Karpas-422 (cell line): Measurements from ENCODE around the gene FUT6. TPM values are rescaled to one million over a fixed set of nuclear protein-coding genes. Genes with fewer than 3 reads are reported as not detected.

Experiments
- DNase-seq: peaks from one replicate; pipeline ENCODE4 v3.0.0-alpha.2; 2015
- H2AFZ ChIP-seq: fragments of 200-600 bp; sonication (generic); 2 replicates; pipeline ENCODE4 v1.6.1; 2014; ENCODE audit warnings: antibody characterized with exemption, low read length, mixed read lengths
- H3K27ac ChIP-seq: fragments of 200-600 bp; sonication (generic); 2 replicates; pipeline ENCODE4 v1.5.1; 2014; ENCODE audit warnings: mild to moderate bottlenecking, low read length, moderate library complexity
- H3K27me3 ChIP-seq: fragments of 200-600 bp; sonication (generic); 2 replicates; pipeline ENCODE4 v1.6.1; 2014; ENCODE audit warnings: low read length, mixed read lengths
- H3K36me3 ChIP-seq: fragments of 200-600 bp; sonication (generic); 2 replicates; pipeline ENCODE4 v1.6.1; 2014; ENCODE audit warnings: low read length, mixed read lengths; ENCODE audit not compliant: insufficient read depth
- H3K4me1 ChIP-seq: fragments of 200-600 bp; sonication (generic); 2 replicates; pipeline ENCODE4 v1.6.1; 2014; ENCODE audit warnings: mild to moderate bottlenecking, low read length, mixed read lengths
- H3K4me2 ChIP-seq: fragments of 200-600 bp; sonication (generic); 2 replicates; pipeline ENCODE4 v1.6.1; 2014; ENCODE audit warnings: low read length, low read depth, mild to moderate bottlenecking; ENCODE audit not compliant: poor library complexity, severe bottlenecking
- H3K4me3 ChIP-seq: fragments of 200-600 bp; sonication (generic); 2 replicates; pipeline ENCODE4 v1.5.1; 2014; ENCODE audit warnings: mild to moderate bottlenecking, antibody characterized with exemption, low read length, mixed read lengths
- H3K79me2 ChIP-seq: fragments of 200-600 bp; sonication (generic); 2 replicates; pipeline ENCODE4 v1.6.1; 2014; ENCODE audit warnings: mild to moderate bottlenecking, low read length, mixed read lengths
- H3K9ac ChIP-seq: fragments of 200-600 bp; sonication (generic); 2 replicates; pipeline ENCODE4 v1.6.0; 2014; ENCODE audit warnings: low read length
- H3K9me2 ChIP-seq: fragments of 200-600 bp; sonication (generic), shearing (Covaris generic); replicated peaks from 2 replicates; pipeline ENCODE4 v1.6.0; 2014; ENCODE audit warnings: mild to moderate bottlenecking, low read length, moderate library complexity; ENCODE audit not compliant: insufficient read depth
- H3K9me3 ChIP-seq: fragments of 300-700, 200-600 bp; sonication (generic); 2 replicates; pipeline ENCODE4 v1.6.1; 2014; ENCODE audit warnings: low read length, mixed read lengths
- H4K20me1 ChIP-seq: fragments of 200-600 bp; sonication (generic); 2 replicates; pipeline ENCODE4 v1.6.1; 2014; ENCODE audit warnings: mild to moderate bottlenecking, antibody characterized with exemption, low read length, low read depth; ENCODE audit not compliant: insufficient read depth
- total RNA-seq: library from RNA; depleted of rRNA; stranded (reverse); fragments of >200 nt; shearing (Covaris generic); gene quantifications from 2 replicates; pipeline ENCODE4 v1.2.3, GENCODE V29; 2014; ENCODE audit warnings: low replicate concordance

Gene FUT6
- total RNA-seq, 1 experiment from 2014 or later: not detected

GRCh38 chr19:5817218-5817617 is 22.3 kb downstream of the FUT6 start:
- Histone ChIP-seq H3K4me2 (no peak overlapping the region), H3K9me2 (no peaks in the 10 kb centered on the region), H3K27ac (no peak overlapping the region), H3K79me2 (no peaks in the 10 kb centered on the region), H3K4me3 (no peak overlapping the region), H4K20me1 (no peaks in the 10 kb centered on the region), H2AFZ (no peak overlapping the region), H3K4me1 (peaks cover 6% of the 10 kb centered on the region), H3K36me3 (no peaks in the 10 kb centered on the region), H3K9me3 (no peaks in the 10 kb centered on the region), H3K27me3 (no peaks in the 10 kb centered on the region), H3K9ac (no peak overlapping the region)
- DNase-seq: no peak

DNA sequence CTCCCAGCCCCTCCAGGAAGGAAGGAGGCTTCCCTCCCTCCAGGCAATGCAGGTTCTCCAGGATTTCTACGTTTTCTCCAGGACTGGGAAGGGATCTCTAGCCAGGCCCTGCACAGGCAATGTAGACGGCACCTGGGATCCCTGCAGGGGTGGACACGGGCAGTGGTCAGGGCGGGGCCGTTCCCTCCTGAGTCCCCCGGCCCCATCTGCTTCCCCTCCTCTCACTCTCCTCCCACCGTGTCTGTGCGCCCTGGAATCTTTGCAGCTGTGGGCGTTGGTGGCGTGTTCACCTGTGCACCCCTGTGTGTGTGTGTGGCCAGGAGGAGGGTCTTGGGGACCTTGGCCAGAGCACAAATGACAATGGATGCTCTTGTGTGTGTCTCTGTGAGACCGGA is 24.7 kb downstream of the FUT6 start:
- no peaks in the 10 kb centered on the region for H4K20me1 ChIP-seq
- H3K36me3 ChIP-seq: no peaks in the 10 kb centered on the region
- H3K9ac ChIP-seq: no peak overlapping the region
- H2AFZ ChIP-seq: no peak overlapping the region
- H3K9me3 ChIP-seq: no peaks in the 10 kb centered on the region
- H3K79me2 ChIP-seq: no peaks in the 10 kb centered on the region
- no peak overlapping the region for H3K4me2 ChIP-seq
- H3K4me3 ChIP-seq: no peak overlapping the region
- H3K27me3 ChIP-seq: no peaks in the 10 kb centered on the region
- H3K27ac ChIP-seq: no peak overlapping the region
- no peaks in the 10 kb centered on the region for H3K9me2 ChIP-seq
- no peaks in the 10 kb centered on the region for H3K4me1 ChIP-seq
- DNase-seq: no peak

DNA sequence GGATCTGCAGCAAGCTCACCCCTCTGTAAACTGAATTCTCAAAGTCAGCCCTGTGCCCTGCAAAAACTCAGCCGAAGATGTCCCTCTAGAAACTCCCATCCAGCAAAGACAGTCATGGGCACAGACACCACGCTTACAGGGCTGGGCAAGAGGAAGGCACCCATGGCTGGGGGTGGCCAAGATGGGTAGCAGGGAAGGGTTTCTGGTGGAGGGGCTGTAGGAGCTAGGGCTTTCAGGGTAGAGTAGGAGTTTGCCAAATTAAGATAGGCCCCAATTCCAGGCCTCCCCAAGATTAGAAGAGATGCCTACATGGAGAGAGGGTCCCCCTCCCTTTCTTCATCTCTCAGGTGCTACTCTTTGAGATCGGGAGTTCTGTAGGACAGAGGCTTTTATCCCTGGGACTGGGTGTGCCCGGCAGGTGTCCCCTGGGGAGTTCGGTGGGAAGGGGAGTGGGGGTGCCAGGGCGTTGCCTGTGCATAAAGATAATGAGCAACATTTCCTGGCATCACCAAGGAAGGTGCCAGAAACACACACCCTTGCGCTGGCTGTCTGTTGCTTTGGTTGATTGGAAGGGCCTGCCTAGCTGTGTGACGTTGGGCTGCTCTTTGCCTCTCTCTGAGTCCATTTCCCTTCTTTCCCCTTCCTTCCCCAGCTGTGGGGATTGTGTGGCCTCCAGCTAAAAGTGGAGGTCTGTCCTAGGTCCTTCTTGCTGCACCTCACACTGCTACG is 25.2 kb downstream of the FUT6 start:
- no peak overlapping the region for H3K4me2 ChIP-seq
- H3K4me3 ChIP-seq: no peak overlapping the region
- no peak overlapping the region for H2AFZ ChIP-seq
- no peaks in the 10 kb centered on the region for H3K27me3 ChIP-seq
- no peaks in the 10 kb centered on the region for H3K9me3 ChIP-seq
- H3K9ac ChIP-seq: no peak overlapping the region
- no peaks in the 10 kb centered on the region for H4K20me1 ChIP-seq
- H3K79me2 ChIP-seq: no peaks in the 10 kb centered on the region
- H3K4me1 ChIP-seq: no peaks in the 10 kb centered on the region
- H3K9me2 ChIP-seq: no peaks in the 10 kb centered on the region
- no peak overlapping the region for H3K27ac ChIP-seq
- H3K36me3 ChIP-seq: no peaks in the 10 kb centered on the region
- no peak for DNase-seq

DNA sequence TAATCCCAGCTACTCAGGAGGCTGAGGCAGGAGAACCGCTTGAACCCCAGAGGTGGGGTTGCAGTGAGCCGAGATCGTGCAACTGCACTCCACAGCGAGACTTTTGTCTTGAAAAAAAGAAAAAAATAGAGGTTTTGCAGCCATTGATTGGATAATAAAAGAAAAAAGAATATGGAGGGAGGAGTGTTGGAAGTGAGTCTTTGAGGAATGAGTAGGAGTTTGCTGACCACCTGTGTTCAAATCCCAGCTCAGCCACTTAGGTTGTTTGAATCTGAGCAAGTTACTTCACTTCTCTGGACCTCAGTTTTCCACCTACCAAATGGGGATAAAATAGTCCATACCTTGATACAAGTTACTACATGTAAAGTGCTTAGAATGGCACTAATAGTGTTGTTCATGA is 28.4 kb downstream of the FUT6 start:
- H3K27me3 ChIP-seq: no peaks in the 10 kb centered on the region
- no peak for DNase-seq
- no peaks in the 10 kb centered on the region for H4K20me1 ChIP-seq
- no peaks in the 10 kb centered on the region for H3K36me3 ChIP-seq
- no peaks in the 10 kb centered on the region for H3K79me2 ChIP-seq
- H3K9me2 ChIP-seq: no peaks in the 10 kb centered on the region
- H3K4me3 ChIP-seq: no peak overlapping the region
- H3K4me2 ChIP-seq: no peak overlapping the region
- H2AFZ ChIP-seq: no peak overlapping the region
- no peak overlapping the region for H3K27ac ChIP-seq
- H3K9ac ChIP-seq: no peak overlapping the region
- no peaks in the 10 kb centered on the region for H3K4me1 ChIP-seq
- no peaks in the 10 kb centered on the region for H3K9me3 ChIP-seq

DNA sequence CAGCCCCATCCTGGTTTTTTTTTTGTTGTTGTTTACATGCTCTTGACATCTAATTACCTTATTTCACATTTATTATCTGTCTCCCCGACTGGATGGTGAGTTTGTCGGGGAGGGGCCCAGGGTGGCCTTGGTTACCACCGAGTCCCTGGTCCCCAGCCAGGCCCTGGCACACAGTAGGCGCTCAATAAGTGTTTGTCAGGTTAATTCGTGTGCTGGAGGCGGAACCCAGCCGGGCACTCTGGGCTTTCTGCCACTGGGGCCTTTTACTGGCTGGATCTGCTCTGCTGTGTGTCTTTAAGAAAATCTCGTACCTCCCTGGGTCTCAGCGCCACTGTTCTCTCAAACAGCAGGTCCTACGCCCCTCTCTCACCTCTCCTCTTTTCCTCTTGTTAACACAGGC is 30.0 kb downstream of the FUT6 start:
- Histone ChIP-seq H3K9ac (no peak overlapping the region), H3K36me3 (no peaks in the 10 kb centered on the region), H3K27ac (no peak overlapping the region)

GRCh38 chr19:5809053-5809452 is 30.4 kb downstream of the FUT6 start:
- H3K4me3 ChIP-seq: no peak overlapping the region
- H3K4me2 ChIP-seq: no peak overlapping the region
- no peaks in the 10 kb centered on the region for H4K20me1 ChIP-seq
- no peaks in the 10 kb centered on the region for H3K36me3 ChIP-seq
- DNase-seq: no peak
- no peaks in the 10 kb centered on the region for H3K9me3 ChIP-seq
- no peaks in the 10 kb centered on the region for H3K9me2 ChIP-seq
- no peaks in the 10 kb centered on the region for H3K27me3 ChIP-seq
- no peak overlapping the region for H3K27ac ChIP-seq
- no peak overlapping the region for H2AFZ ChIP-seq
- H3K79me2 ChIP-seq: no peaks in the 10 kb centered on the region
- no peak overlapping the region for H3K9ac ChIP-seq
- peaks cover 6% of the 10 kb centered on the region for H3K4me1 ChIP-seq

More for the DNA sequence above, 30.0 kb downstream of the FUT6 start:
- Histone ChIP-seq H3K4me2 (no peak overlapping the region), H3K9me2 (no peaks in the 10 kb centered on the region), H4K20me1 (no peaks in the 10 kb centered on the region), H3K4me1 (peaks cover 2% of the 10 kb centered on the region), H3K9me3 (no peaks in the 10 kb centered on the region), H3K4me3 (no peak overlapping the region), H2AFZ (no peak overlapping the region), H3K79me2 (no peaks in the 10 kb centered on the region), H3K27me3 (no peaks in the 10 kb centered on the region)
- DNase-seq: no peak

- Histone ChIP-seq H3K36me3 (no peaks in the 10 kb centered on the region), H3K27me3 (no peaks in the 10 kb centered on the region), H2AFZ (no peak overlapping the region), H3K9me3 (no peaks in the 10 kb centered on the region), H3K4me2 (no peak overlapping the region), H3K4me3 (no peak overlapping the region), H4K20me1 (no peaks in the 10 kb centered on the region), H3K27ac (no peak overlapping the region), H3K9me2 (no peaks in the 10 kb centered on the region), H3K4me1 (peaks cover 10% of the 10 kb centered on the region), H3K9ac (no peak overlapping the region), H3K79me2 (no peaks in the 10 kb centered on the region)
- no peak for DNase-seq
Measured at GRCh38 chr19:5808120-5808816, 31.2 kb downstream of the FUT6 start.

DNA sequence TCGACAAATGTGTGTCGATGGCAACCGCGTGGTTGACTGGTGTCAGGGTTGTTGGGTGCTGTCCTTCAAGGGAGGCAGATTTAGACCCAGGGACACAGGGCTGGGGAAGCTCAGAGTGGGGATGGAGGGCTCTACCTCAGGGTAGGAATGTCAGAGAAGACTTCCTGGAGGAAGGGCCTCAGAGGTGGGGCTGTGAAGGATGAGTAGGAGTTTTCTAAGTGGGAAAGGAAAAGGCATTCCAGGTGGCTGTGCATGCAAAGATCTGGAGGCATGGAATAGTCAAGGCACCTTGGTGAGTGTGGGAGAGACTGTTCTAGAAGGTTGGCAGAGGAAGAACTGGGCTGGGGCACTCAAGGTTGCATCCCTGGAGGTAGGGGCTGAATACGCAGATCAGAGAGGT is 32.6 kb downstream of the FUT6 start:
- H3K4me2 ChIP-seq: no peak overlapping the region
- no peak overlapping the region for H3K27ac ChIP-seq
- no peaks in the 10 kb centered on the region for H4K20me1 ChIP-seq
- no peaks in the 10 kb centered on the region for H3K79me2 ChIP-seq
- no peak overlapping the region for H3K9ac ChIP-seq
- H3K9me3 ChIP-seq: no peaks in the 10 kb centered on the region
- H3K27me3 ChIP-seq: no peaks in the 10 kb centered on the region
- no peak for DNase-seq
- no peaks in the 10 kb centered on the region for H3K36me3 ChIP-seq
- no peak overlapping the region for H3K4me3 ChIP-seq
- H3K9me2 ChIP-seq: no peaks in the 10 kb centered on the region
- H2AFZ ChIP-seq: no peak overlapping the region
- peaks cover 10% of the 10 kb centered on the region for H3K4me1 ChIP-seq
